Heart left ventricle (tissue), 16 donors: ENCODE results near the gene TSKU. TPM values are rescaled to one million over a fixed set of nuclear protein-coding genes. Genes with fewer than 3 reads are reported as not detected.
A peak's percentile ranks its signal among the peaks of the same experiment; 100 is the strongest.

Experiments
- ATAC-seq, 4 donors: fragments of 200-7000 bp; cut with Tn5 transposase; one replicate each; pipeline ENCODE4 v1.9.1; 2020 to 2022; ENCODE audit warnings: moderate library complexity in 4 of 4, mild to moderate bottlenecking in 3 of 4, moderate number of reproducible peaks in 1 of 4
- DNase-seq, 5 donors: peaks; one replicate each; pipeline ENCODE4 v3.0.0-alpha.2; 2020
- H3K27ac ChIP-seq, 12 donors: fragments of 200-600 bp; sonication (generic) in 4 of 12; one replicate each; pipeline versions ENCODE4 v1.5.0 to v1.8.0; 2016 to 2022; ENCODE audit warnings: mild to moderate bottlenecking in 2 of 12
- H3K27me3 ChIP-seq, 9 donors: fragments of 200-600 bp; sonication (generic) in 2 of 9; one replicate each; pipeline versions ENCODE4 v1.5.1 to v1.8.0; 2016 to 2022; ENCODE audit warnings: mild to moderate bottlenecking in 3 of 9
- H3K36me3 ChIP-seq, 9 donors: fragments of 200-600 bp; sonication (generic) in 2 of 9; one replicate each; pipeline versions ENCODE4 v1.5.0 to v1.8.0; 2018 to 2022; ENCODE audit warnings: mild to moderate bottlenecking in 2 of 9
- H3K4me1 ChIP-seq, 12 donors: fragments of 200-600 bp; sonication (generic) in 4 of 12; one replicate each; pipeline versions ENCODE4 v1.5.0 to v1.8.0; 2016 to 2022; ENCODE audit warnings: mild to moderate bottlenecking in 3 of 12
- H3K4me3 ChIP-seq, 12 donors: fragments of 200-600 bp; sonication (generic) in 4 of 12; one replicate each; pipeline versions ENCODE4 v1.5.0 to v1.8.0; 2017 to 2022; ENCODE audit warnings: mild to moderate bottlenecking in 9 of 12, moderate library complexity in 4 of 12
- H3K9me3 ChIP-seq, 12 donors: fragments of 200-600 bp; sonication (generic) in 4 of 12; one replicate each; pipeline versions ENCODE4 v1.5.0 to v1.8.0; 2016 to 2022; ENCODE audit warnings: mild to moderate bottlenecking in 1 of 12
- CTCF ChIP-seq, 12 donors: fragments of 200-600 bp; sonication (generic) in 4 of 12; IDR thresholded peaks; one replicate each; pipeline versions ENCODE4 v1.5.0 to v1.8.0; 2018 to 2022; ENCODE audit warnings: antibody characterized with exemption in 12 of 12, mild to moderate bottlenecking in 5 of 12
- POLR2A ChIP-seq, 2 donors: fragments of 450-650 bp; IDR thresholded peaks; one replicate each; pipeline ENCODE4 v1.6.1; 2017; ENCODE audit warnings: antibody characterized with exemption in 2 of 2, mild to moderate bottlenecking in 2 of 2, moderate library complexity in 2 of 2
- WGBS, 4 donors: extraction: QIAGEN DNeasy Blood & Tissue Kit in 2 of 4; methylation state at CpG; one replicate each; pipeline versions ENCODE4 v1.1.5 to v1.1.7; 2013 to 2018; 5-methylcytosine and 5-hydroxymethylcytosine counted together
- intact Hi-C, 10 donors: fragments of 100-400 bp; cut with DNase I; formaldehyde crosslinking; loops; one replicate each; pipeline versions ENCODE4 v1.11.1 to v1.14.2; 2022
- polyA plus RNA-seq, 2 donors: library from polyadenylated mRNA; stranded (reverse); fragments of 200-250 nt; gene quantifications; one replicate each; pipeline ENCODE4 v1.2.3, GENCODE V29; 2013
- total RNA-seq, 9 donors: library from RNA; depleted of rRNA in 2 of 9; stranded (reverse); fragments of >200 nt in 2 of 9; fragmentation: NEBNext Ultra II Directional in 3 of 9; extraction: Animal tissue kit (Norgen Biotek cat#: 25700) in 3 of 9; gene quantifications; one replicate each; pipeline versions ENCODE4 v1.1.0 to v1.2.4, GENCODE V29; 2016 to 2023
- donor health status: ischemic (EF 13 %, LVEDD 7.1; RV severe dilation, severe dysfunction).
- donor health status: healthy with polysubstance abuse.
- donor health status: DM: no; HTN: yes; CAD: no.
- donor health status: DM: no; HTN: no; CAD: no.
- donor health status: ischemic (EF 25% LVEDD 6.9; RV normal size, moderate dysfunction).
- donor health status: ischemic (EF 25% LVEDD 5.7; RV mildly dilated, moderate dysfunction).
- donor health status: healthy.
- donor health status: DM: yes; HTN: yes; CAD: no.
- donor health status: ischemic (EF 35%, LVEDD 5.7; RV mildly dilated, moderate dysfunction).
- donor health status: nonischemic (EF 11% LVEDD 7.7; RV severe dilation, severe dysfunction).
- donor health status: DM: yes; HTN: yes; CAD: no.
- donor health status: PGD.
- donor health status: ischemic (EF 29% LVEDD 5.4; RV normal size, mild dysfunction).
- donor health status: nonischemic (EF 23%, LVEDD 6.1; RV moderate dilation, normal function).

Gene TSKU
- total and polyA plus RNA-seq, 11 donors = 4.5 to 39.8 (median 11.2) TPM

GRCh38 chr11:76745044-76745376 lies 38.1 kb upstream of the TSKU start:
- H3K27ac ChIP-seq = peak overlapping the region in 2 of 12 donors; percentile 34 to 46
- H3K4me1 ChIP-seq = peaks cover 0 to 38% (median 8%) of the 10 kb centered on the region in 12 donors
- ATAC-seq (no peak), DNase-seq (no peak)
- no peaks in the 10 kb centered on the region for H3K36me3 ChIP-seq
- 45 to 52% (median 49%) methylated on average over 4 of the region's 4 CpGs for WGBS, 4 donors
- H3K9me3 ChIP-seq = no peaks in the 10 kb centered on the region
- H3K4me3 ChIP-seq = no peak overlapping the region
- TF ChIP-seq CTCF (IDR thresholded peaks at IDR 0.05) = no peak
- TF ChIP-seq POLR2A (IDR thresholded peaks at IDR 0.05) = no peak
- intact Hi-C loops = loop anchor here in 3 of 10 donors (5.0 kb wide), 2 partner anchors 37 to 42 kb away; partner anchors contain the start of gene TSKU (in 1 of the 3)
- no peaks in the 10 kb centered on the region for H3K27me3 ChIP-seq

GRCh38 chr11:76745561-76746207 lies 37.5 kb upstream of the TSKU start:
- H3K27me3 ChIP-seq = no peaks in the 10 kb centered on the region
- ATAC-seq (peak; percentile 53 to 72 (median 58)), DNase-seq (peak in 1 of 5 donors; percentile 33)
- intact Hi-C loops = loop anchor here in 3 of 10 donors (5.0 kb wide), 2 partner anchors 37 to 42 kb away; partner anchors contain the start of gene TSKU (in 1 of the 3)
- H3K36me3 ChIP-seq = no peaks in the 10 kb centered on the region
- H3K4me1 ChIP-seq = peaks cover 0 to 38% (median 8%) of the 10 kb centered on the region in 12 donors
- 47 to 58% (median 52%) methylated on average over 8 of the region's 8 CpGs for WGBS, 4 donors
- H3K9me3 ChIP-seq = no peaks in the 10 kb centered on the region
- H3K4me3 ChIP-seq = no peak overlapping the region
- H3K27ac ChIP-seq = peak overlapping the region in 4 of 12 donors; percentile 9 to 46 (median 32)
- TF ChIP-seq CTCF (IDR thresholded peaks at IDR 0.05) (no peak), POLR2A (IDR thresholded peaks at IDR 0.05) (no peak)

GRCh38 chr11:76747153-76747914 lies 35.8 kb upstream of the TSKU start:
- Histone ChIP-seq H3K4me1 (peaks cover 0 to 43% (median 9%) of the 10 kb centered on the region in 12 donors), H3K9me3 (no peaks in the 10 kb centered on the region), H3K27ac (no peak overlapping the region), H3K27me3 (no peaks in the 10 kb centered on the region), H3K4me3 (no peak overlapping the region), H3K36me3 (no peaks in the 10 kb centered on the region)
- TF ChIP-seq CTCF (IDR thresholded peaks at IDR 0.05) (no peak), POLR2A (IDR thresholded peaks at IDR 0.05) (no peak)
- DNase-seq = no peak
- intact Hi-C loops = loop anchor here in 3 of 10 donors (5.0 kb wide), 2 partner anchors 35 to 40 kb away; partner anchors contain the start of gene TSKU (in 1 of the 3)
- WGBS, 4 donors = 79 to 85% (median 80%) methylated on average over 8 of the region's 8 CpGs
- no peak for ATAC-seq
